Fibroblast of the aortic adventitia (primary cell): ENCODE results near the gene GNAT3. TPM values are rescaled to one million over a fixed set of nuclear protein-coding genes. Genes with fewer than 3 reads are reported as not detected.
A peak's percentile ranks its signal among the peaks of the same experiment; 100 is the strongest.

Experiments used
- DNase-seq: peaks from one replicate; pipeline ENCODE4 v3.0.0-alpha.2; 2010; ENCODE audit warnings: low read depth
- H3K4me3 ChIP-seq: 2 replicates; pipeline ENCODE4 v1.5.1; 2011; ENCODE audit warnings: low read depth, mild to moderate bottlenecking, control low read depth, low read length, moderate library complexity
- CTCF ChIP-seq: IDR thresholded peaks from 2 replicates; pipeline ENCODE4 v1.5.1; 2011; ENCODE audit warnings: mild to moderate bottlenecking, low read length, control low read depth, inconsistent platforms; ENCODE audit not compliant: insufficient read depth
- total RNA-seq: library from RNA; depleted of rRNA; stranded (reverse); fragments of >200 nt; gene quantifications from 2 replicates; pipeline ENCODE4 v1.2.3, GENCODE V29; 2012; ENCODE audit warnings: low replicate concordance

Gene GNAT3
- total RNA-seq, 1 donor: not detected

- DNase-seq: no peak
- no peak overlapping the region for H3K4me3 ChIP-seq
- TF ChIP-seq CTCF: no peak
These were observed 77.8 kb downstream of the GNAT3 start for GRCh38 chr7:80434047-80434446.

- no peak for TF ChIP-seq CTCF
- H3K4me3 ChIP-seq: no peak overlapping the region
- no peak for DNase-seq
These were observed 79.7 kb downstream of the GNAT3 start for GRCh38 chr7:80432166-80432565.

DNA sequence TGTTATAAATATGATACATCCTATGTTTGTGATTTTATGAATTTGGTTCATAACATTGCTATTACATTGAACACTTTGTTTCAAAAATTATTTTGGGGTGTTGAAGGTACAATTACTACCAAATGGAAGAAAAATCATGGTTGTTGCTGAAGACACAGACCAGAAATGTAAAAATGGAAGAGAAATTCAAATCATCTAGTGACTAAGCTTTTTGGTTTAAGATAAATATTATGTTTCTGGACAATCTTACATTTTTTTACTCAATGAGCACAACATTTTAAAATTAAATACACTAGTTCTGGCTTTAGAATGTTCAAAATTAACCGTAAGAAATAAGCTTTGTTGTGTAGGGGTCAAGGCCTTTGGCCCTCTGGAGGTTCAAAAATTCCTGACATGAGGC is 82.7 kb downstream of the GNAT3 start:
- DNase-seq: no peak
- TF ChIP-seq CTCF: no peak

GRCh38 chr7:80428161-80429054 is 83.5 kb downstream of the GNAT3 start:
- DNase-seq: peak; percentile 86
- no peak overlapping the region for H3K4me3 ChIP-seq
- peak; percentile 71 for TF ChIP-seq CTCF

More for the DNA sequence above, 82.7 kb downstream of the GNAT3 start:
- H3K4me3 ChIP-seq: no peak overlapping the region

DNA sequence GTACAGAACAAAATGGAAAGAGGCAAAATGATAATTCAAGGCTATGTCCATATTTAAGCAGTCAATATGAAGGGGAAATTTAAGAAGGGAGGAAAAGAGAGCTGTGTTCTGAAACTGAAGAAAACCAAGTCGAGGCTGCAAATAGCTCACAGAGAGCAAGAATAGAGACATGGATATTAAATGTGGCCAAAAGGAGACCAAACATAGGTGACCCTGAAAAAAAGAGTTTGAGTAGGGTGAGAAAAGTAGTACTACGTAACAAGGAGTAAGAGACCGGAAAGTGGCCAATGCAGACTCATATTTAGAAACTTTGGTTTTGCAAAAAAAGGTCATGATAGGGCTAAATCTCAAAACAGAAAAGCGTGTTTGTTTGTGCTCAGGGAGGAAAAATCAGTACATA is 84.6 kb downstream of the GNAT3 start:
- no peak for TF ChIP-seq CTCF
- H3K4me3 ChIP-seq: no peak overlapping the region
- DNase-seq: no peak

DNA sequence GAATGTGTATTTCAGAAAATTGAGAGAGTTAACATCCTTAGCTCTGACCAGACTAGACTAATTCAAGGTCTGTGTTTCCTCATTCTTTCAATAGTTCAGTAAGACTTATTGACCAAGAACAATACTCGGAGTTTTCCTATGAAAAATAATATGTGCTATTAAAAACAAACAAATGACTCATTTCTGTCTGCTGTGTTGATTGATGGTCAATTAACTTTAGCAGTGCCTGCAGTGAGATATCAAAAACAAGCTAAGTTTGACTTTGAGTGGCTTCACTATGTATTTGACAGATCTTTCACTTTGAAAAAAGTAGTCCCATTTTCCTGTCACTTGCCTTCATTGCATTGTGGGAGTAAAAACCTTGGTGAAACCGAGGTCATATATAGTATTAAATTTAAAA is 91.0 kb downstream of the GNAT3 start:
- DNase-seq: no peak
- TF ChIP-seq CTCF: no peak
- no peak overlapping the region for H3K4me3 ChIP-seq

DNA sequence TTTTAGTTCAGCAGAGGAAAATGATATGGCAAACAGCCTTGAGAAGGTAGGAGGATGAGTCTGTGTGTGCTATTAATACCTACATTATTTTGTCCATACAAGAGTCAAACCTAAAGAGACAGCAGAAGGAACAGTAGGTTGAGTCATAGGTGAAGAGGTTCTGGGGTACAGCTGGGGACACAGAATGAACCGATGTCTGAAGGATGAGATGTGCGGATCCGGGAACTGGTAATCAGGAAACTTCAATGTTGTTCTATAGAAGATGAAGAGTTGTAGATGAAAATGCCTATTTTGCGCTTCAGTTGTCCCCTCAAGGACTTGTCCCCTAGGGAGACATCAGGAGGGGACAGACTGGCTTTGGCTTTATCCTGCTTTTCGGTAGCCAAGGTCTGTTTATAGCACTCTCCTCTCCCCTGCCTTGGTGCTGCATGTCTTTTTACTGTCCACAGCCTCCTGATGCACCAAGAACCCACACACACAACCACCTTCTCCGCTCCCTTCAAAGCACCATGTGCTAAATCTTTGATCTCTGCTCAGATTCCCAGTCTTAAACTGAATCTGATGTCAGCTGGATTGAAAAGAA is 94.6 kb downstream of the GNAT3 start:
- H3K4me3 ChIP-seq: no peak overlapping the region
- DNase-seq: no peak
- no peak for TF ChIP-seq CTCF
